Esophagus (tissue), 2 donors: ENCODE data around the gene BTBD7. TPM values are rescaled to one million over a fixed set of nuclear protein-coding genes. Genes with fewer than 3 reads are reported as not detected.

ENCODE experiments used
- H3K27ac ChIP-seq, 2 donors: one replicate each; pipeline ENCODE4 v1.5.1; 2013; ENCODE audit warnings: low read depth in 2 of 2, mild to moderate bottlenecking in 2 of 2, inconsistent platforms in 1 of 2, low read length in 1 of 2, moderate library complexity in 1 of 2
- H3K27me3 ChIP-seq, 2 donors: one replicate each; pipeline ENCODE4 v1.6.1; 2013; ENCODE audit warnings: low read length in 2 of 2, control low read depth in 1 of 2, mild to moderate bottlenecking in 1 of 2; ENCODE audit not compliant: insufficient read depth in 2 of 2, control insufficient read depth in 1 of 2
- H3K36me3 ChIP-seq, 2 donors: one replicate each; pipeline ENCODE4 v1.6.1; 2013; ENCODE audit warnings: low read length in 1 of 2; ENCODE audit not compliant: control insufficient read depth in 2 of 2, insufficient read depth in 2 of 2
- H3K4me1 ChIP-seq, 2 donors: one replicate each; pipeline ENCODE4 v1.6.1; 2013; ENCODE audit warnings: low read length in 1 of 2; ENCODE audit not compliant: control insufficient read depth in 2 of 2, insufficient read depth in 2 of 2
- H3K4me3 ChIP-seq, 2 donors: one replicate each; pipeline ENCODE4 v1.5.1; 2013; ENCODE audit warnings: low read length in 2 of 2, mild to moderate bottlenecking in 2 of 2, low read depth in 1 of 2, moderate library complexity in 1 of 2
- H3K9me3 ChIP-seq, 2 donors: one replicate each; pipeline ENCODE4 v1.6.1; 2013; ENCODE audit warnings: mild to moderate bottlenecking in 2 of 2, low read depth in 1 of 2, low read length in 1 of 2, moderate library complexity in 1 of 2; ENCODE audit not compliant: control insufficient read depth in 2 of 2, insufficient read depth in 1 of 2
- WGBS, 2 donors: extraction: QIAGEN DNeasy Blood & Tissue Kit; methylation state at CpG; one replicate each; pipeline ENCODE4 v1.1.7; 2013; 5-methylcytosine and 5-hydroxymethylcytosine counted together
- polyA plus RNA-seq, 2 donors: library from polyadenylated mRNA; stranded (reverse); fragments of 200-250 nt; gene quantifications; one replicate each; pipeline ENCODE4 v1.2.3, GENCODE V29; 2013
- donor health status: healthy with polysubstance abuse.
- donor health status: Bipolar disorder and iron deficiency.

Gene BTBD7
- polyA plus RNA-seq, 2 donors, result 7.7 to 10.7 TPM

GRCh38 chr14:93267149-93267711, 65.6 kb downstream of the BTBD7 start:
- H3K27ac ChIP-seq, result no peak overlapping the region
- no peaks in the 10 kb centered on the region for H3K4me1 ChIP-seq
- H3K4me3 ChIP-seq, result no peak overlapping the region
- no peaks in the 10 kb centered on the region for H3K36me3 ChIP-seq
- no peaks in the 10 kb centered on the region for H3K9me3 ChIP-seq
- H3K27me3 ChIP-seq, result no peaks in the 10 kb centered on the region
- WGBS, 2 donors, result 80 to 87% methylated on average over 3 of the region's 3 CpGs

DNA sequence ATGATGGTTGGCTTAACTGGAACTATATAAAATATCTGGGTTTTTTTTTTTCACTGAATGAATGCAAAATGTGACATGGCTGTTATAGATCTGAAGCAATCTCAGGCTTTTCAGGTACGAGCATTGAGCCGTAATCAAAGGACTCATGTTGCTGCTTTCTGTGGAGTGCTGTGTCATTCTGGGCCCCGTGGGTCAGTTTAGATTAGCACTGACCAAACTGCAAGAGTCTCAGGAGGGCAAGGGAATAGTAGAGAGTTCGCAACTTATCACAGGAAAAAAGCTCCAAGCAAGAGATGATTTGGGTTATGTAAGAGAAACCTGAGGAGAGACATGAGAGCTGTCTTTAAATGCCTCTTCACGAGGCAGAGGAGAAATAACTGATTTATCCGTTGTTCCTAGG, 66.7 kb downstream of the BTBD7 start:
- Histone ChIP-seq H3K4me1 (no peaks in the 10 kb centered on the region), H3K9me3 (no peaks in the 10 kb centered on the region), H3K27me3 (no peaks in the 10 kb centered on the region), H3K27ac (no peak overlapping the region), H3K36me3 (no peaks in the 10 kb centered on the region), H3K4me3 (no peak overlapping the region)
- 87 to 92% methylated on average over 6 of the region's 6 CpGs for WGBS, 2 donors

GRCh38 chr14:93263416-93263815, 69.4 kb downstream of the BTBD7 start:
- no peaks in the 10 kb centered on the region for H3K4me1 ChIP-seq
- H3K27me3 ChIP-seq, result no peaks in the 10 kb centered on the region
- H3K4me3 ChIP-seq, result no peak overlapping the region
- H3K9me3 ChIP-seq, result no peaks in the 10 kb centered on the region
- no peaks in the 10 kb centered on the region for H3K36me3 ChIP-seq
- no peak overlapping the region for H3K27ac ChIP-seq
- WGBS, 2 donors, result 84 to 95% methylated on average over 1 of the region's 1 CpG

DNA sequence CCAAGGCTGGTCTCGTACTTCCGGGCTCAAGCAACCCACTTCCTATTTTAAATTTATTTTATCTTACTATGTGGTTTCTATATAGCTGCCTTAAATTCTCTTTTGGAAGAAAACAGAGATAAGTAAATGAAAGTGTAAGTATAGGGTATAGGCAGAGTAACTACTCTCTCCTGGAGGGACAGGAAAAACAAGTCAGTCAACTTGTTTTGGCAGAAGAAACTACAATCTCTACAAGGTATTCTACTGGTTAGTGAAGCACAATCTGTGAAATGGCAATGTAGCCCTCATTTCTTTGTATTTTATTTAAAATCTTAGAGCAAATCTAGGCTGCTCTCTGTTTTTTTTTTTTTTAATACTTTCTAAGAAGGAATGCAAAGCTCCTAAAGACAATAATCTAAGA, 70.4 kb downstream of the BTBD7 start:
- WGBS, 2 donors, result 80 to 82% methylated on average over 2 of the region's 2 CpGs
- no peaks in the 10 kb centered on the region for H3K4me1 ChIP-seq
- no peaks in the 10 kb centered on the region for H3K36me3 ChIP-seq
- H3K9me3 ChIP-seq, result no peaks in the 10 kb centered on the region
- H3K4me3 ChIP-seq, result no peak overlapping the region
- H3K27ac ChIP-seq, result no peak overlapping the region
- no peaks in the 10 kb centered on the region for H3K27me3 ChIP-seq

DNA sequence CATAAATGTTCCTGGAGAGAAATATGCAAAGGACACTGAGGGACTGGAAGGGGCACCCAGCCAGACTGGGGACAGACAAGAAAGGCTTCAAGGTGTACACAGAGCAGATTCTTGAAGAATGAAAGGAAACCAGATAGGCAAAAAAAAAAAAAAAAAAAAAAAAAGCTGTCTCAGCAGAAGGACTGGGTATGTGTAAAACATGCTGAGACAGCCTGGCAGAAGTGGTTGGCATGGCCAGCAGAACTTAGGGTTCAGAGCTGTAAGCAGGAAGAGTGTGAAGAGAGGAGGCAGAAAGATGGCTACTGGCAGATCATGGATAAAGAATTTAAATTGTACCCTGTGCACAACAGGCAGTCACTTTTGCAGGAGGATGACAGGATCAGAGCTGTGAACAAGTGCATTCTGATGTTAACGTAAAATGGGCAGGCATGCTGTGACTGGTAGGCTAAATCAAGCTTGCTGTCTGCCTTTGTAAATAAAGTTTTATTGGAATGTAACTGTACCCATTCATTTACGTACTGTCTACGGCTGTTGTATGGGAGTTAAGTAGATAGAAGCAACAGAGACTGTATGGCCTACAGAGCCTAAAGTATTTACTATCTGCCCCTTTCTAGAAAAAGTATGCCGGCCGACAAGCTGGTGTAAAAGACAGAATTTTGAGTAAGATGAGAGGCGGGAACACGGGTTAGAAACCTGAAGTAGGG, 83.6 kb downstream of the BTBD7 start:
- WGBS, 2 donors, result 91 to 96% methylated on average over 7 of the region's 7 CpGs
- H3K9me3 ChIP-seq, result no peaks in the 10 kb centered on the region
- no peak overlapping the region for H3K4me3 ChIP-seq
- H3K36me3 ChIP-seq, result peaks cover 3 to 12% of the 10 kb centered on the region in 2 donors
- no peaks in the 10 kb centered on the region for H3K4me1 ChIP-seq
- no peaks in the 10 kb centered on the region for H3K27me3 ChIP-seq
- H3K27ac ChIP-seq, result no peak overlapping the region

DNA sequence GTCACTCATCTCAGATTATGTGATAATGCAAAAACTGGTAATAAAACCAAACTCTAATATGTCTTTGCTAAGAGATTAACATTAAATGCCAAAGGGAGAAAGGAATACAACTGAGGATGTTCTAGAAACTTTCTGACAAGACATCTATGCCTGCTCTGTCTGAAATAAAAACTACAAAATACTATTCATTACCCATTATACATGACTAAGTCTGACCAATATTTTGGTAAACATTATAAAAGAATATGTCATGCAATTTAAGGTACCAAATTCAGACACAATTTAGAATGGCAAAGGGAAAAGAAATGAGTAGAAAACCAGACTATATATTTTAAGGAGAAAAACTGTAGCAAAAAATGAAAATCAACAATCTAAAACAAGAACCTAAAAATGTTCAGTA, 86.3 kb downstream of the BTBD7 start:
- no peak overlapping the region for H3K4me3 ChIP-seq
- H3K36me3 ChIP-seq, result peaks cover 13 to 27% of the 10 kb centered on the region in 2 donors
- H3K9me3 ChIP-seq, result no peaks in the 10 kb centered on the region
- no peaks in the 10 kb centered on the region for H3K4me1 ChIP-seq
- no peaks in the 10 kb centered on the region for H3K27me3 ChIP-seq
- no peak overlapping the region for H3K27ac ChIP-seq

- H3K27ac ChIP-seq, result no peak overlapping the region
- H3K27me3 ChIP-seq, result no peaks in the 10 kb centered on the region
- no peaks in the 10 kb centered on the region for H3K4me1 ChIP-seq
- H3K4me3 ChIP-seq, result no peak overlapping the region
- H3K9me3 ChIP-seq, result no peaks in the 10 kb centered on the region
- WGBS, 2 donors, result 87% methylated on average over 10 of the region's 10 CpGs
- H3K36me3 ChIP-seq, result peaks cover 13 to 27% of the 10 kb centered on the region in 2 donors
Observed at GRCh38 chr14:93245764-93246420, 86.9 kb downstream of the BTBD7 start.

- no peaks in the 10 kb centered on the region for H3K4me1 ChIP-seq
- H3K27ac ChIP-seq, result no peak overlapping the region
- H3K9me3 ChIP-seq, result no peaks in the 10 kb centered on the region
- WGBS, 2 donors, result 90 to 93% methylated on average over 3 of the region's 3 CpGs
- H3K36me3 ChIP-seq, result peaks cover 13 to 22% of the 10 kb centered on the region in 2 donors
- no peak overlapping the region for H3K4me3 ChIP-seq
- no peaks in the 10 kb centered on the region for H3K27me3 ChIP-seq
Observed at GRCh38 chr14:93240678-93241000, 92.2 kb downstream of the BTBD7 start.

DNA sequence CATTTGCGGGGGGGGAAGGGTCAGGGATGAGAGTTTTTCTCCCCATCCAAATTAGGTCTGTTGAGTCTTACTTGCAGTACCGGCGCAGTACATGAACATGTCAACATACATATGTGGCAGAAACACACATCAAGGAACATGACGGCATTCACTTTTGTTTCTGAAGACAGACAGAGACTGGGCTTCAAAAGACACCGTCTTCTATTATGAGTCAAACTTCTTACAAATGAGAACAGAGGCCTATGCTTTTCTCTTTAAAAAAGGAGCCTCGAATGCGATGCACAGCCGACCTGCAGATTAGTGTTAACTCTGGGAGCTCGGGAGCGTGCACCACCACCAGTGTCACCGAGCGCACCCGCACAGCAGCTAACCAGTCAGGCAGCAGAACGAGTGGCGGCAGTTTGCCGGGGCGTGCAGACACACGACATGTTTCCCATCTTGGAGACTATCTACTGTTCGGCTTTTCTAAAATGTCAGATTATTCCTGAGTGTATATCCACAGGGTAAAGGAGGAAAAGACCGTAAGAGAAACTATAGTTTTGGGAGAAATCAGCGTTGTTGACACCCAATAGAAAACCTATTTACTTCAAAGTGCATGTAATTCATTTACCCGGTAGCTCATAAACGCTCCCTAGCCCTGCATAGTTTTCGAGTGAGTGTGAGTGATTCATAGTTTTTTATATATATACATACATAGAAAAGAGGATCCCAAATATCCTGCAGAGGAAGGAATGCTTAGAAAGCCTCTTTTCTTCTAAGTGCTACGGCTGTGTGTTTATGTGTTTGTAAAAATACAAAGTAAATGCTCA, 92.8 kb downstream of the BTBD7 start:
- H3K4me3 ChIP-seq, result no peak overlapping the region
- 91% methylated on average over 25 of the region's 25 CpGs for WGBS, 2 donors
- peaks cover 11 to 19% of the 10 kb centered on the region in 2 donors for H3K36me3 ChIP-seq
- H3K27me3 ChIP-seq, result no peaks in the 10 kb centered on the region
- no peak overlapping the region for H3K27ac ChIP-seq
- H3K9me3 ChIP-seq, result no peaks in the 10 kb centered on the region
- no peaks in the 10 kb centered on the region for H3K4me1 ChIP-seq
